HG03460 (cell line): ENCODE data around the gene LDHD.
"Not testable (repeated sequence)": the region's sequence is repeated elsewhere in the genome, so short reads cannot be mapped to it uniquely, and the experiment has no call there.

Experiments used
- ATAC-seq: cut with Tn5 transposase; IDR thresholded peaks from one replicate; pipeline ENCODE4 v1.9.1; 2021; ENCODE audit not compliant: unreplicated experiment

Gene LDHD

DNA sequence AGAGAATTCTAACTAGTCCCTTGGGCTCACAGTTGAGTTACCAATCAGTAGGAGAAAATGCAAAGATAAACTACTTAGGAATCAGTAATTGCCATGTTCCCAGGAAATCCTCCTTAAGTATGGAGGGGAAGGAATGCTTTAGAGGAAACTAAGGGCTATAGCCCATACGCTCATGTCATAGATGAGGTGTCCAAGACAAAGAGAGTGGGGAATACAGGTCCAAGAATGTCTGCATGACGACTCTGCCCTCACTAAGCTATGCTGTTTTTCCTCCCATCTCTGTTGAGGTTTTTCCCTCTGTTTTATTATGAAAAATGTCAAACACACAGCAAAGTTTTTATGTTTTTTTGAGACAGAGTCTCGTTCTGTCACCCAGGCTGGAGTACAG lies 16.0 kb downstream of the LDHD start:
- no peak for ATAC-seq

DNA sequence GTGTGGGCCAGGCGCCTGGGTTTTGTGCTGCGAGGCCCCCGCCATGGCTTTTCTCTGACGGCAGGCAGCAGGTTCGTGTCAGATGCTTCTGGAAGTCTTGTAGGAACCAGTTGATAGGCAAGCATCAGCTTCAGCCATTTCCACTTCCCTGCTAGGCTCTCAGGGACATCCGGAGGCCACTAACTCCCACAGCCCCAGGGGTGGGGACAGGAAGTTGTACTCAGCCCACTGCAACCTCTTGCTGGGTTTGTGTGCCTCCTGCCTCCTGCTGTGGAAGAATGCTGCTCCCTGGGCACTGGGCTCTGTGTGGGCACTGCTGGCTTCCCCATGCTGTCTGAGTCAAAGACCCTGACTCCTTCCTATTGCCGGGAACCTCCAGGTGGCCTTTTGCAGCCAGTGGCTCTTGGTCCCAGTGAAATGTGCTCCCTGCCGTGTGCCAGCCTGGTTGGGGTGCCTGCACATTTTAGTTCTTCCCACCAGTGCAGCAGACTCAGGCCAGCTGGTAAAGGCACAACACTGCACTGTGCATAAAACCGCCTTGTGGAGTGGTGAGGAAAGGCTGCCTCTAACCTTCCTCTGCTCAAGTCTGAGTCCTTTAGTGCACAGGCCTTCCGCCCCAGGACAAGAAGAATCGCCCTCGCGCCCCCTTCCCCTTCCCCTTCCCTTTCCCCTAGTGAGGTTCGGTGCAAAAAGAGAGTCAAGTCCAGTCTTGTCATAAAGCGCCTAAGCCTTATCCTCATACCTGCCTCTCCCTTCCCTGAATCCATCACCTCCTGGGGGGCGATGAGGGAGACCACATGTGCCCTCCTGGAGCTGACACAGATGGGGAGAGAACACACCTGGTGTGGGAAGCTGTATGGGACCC lies 16.6 kb downstream of the LDHD start:
- ATAC-seq, result peak; percentile 72

DNA sequence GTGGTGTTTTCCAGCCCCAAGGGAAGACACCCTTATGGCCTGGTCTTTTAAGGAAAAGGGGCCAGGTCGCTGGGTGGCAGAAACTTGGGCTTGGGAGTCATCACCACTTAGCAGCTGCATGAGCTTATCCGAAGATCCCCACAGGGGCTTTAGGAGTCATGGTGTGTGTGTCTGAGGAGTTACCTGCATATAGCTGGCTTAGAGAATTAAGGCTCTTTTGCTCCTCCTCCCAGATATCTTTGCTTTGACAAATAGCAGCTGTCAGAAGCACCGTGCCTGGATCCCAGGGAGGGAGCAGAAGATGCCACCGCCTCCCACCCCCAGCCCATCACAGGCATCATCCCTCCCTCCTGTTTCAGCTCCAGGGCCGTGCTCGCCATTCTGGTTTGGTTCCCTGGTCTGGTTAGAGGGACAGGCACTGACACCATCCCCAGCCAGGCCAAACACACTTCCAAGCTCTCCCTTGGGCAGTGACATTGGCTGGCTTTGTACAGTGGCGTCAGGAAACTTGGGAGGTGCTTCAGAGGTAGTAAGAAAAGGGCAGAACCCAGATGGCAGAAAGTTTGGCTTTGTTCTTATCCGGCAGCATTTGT lies 17.4 kb downstream of the LDHD start:
- no peak for ATAC-seq

DNA sequence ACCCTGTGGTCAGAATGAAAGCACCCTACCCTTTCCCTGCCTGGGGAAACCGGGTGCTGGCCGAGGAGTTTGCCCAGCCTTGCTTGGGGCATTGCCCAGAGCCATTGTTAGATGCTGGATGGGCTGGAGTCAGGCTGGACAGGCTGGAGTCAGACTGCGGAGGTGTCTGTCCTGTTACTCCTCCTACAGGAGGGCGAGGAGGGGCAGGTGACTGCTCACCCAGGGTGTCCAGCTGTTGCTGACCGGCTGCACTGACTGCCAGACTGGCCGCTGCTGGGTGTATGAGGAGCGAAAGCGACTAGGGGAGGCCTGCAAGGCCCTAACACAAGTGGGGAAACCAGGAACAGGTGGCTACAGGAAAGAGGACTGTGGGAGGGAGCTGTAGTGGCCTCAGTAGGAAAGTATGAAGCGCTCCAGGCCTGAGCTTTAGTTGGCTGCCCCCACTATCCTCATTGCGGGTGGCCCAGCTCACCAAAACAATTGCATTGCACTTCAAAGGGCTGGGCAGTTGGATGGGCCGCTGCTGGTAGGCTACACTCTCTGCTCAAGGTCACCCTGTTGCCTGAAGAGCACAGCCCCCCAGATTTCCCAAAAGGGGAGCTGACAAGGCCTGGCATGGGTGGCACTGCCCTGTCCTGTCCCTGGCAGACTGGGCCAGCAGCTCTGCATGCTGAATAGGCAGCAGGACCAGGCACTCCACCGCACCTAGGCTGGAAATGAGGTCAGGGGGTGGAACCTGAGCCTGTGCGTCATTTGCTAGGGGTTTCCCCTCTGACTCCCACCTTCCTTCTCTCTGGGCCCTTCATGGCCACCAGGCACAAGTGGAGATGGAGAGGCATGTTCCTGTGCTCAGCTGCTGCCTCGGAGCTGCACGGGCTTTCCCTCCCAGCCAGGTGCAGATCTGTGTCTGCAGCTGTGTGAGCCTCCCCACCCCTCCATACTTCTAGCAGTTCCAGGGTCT lies 18.4 kb downstream of the LDHD start:
- ATAC-seq, result peak; percentile 49

DNA sequence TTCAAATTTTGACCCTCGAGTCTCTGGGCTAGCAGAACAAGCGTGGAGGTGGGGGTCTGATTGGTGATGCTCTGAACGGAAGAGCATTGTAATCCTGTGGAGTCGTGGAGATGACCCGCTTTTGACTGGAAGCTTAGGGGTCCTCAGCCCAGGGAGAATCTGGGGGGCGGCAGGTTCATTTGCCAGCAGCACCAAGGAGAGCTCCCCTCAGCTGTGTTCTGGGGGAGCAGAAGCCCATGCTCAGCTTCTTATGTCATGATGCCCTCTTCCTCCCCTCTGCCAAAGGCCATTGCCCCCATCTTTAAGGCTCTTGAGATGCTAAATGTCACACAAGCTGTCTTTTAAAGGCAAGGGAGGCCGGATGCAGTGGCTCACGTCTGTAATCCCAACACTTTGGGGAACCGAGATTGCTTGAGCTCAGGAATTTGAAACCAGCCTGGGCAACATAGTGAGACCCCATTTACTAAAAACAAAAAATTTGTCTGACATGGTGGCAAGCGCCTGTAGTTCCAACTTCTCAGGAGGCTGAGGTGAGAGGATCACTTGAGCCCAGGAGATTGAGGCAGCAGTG lies 19.3 kb downstream of the LDHD start:
- ATAC-seq, result no peak

DNA sequence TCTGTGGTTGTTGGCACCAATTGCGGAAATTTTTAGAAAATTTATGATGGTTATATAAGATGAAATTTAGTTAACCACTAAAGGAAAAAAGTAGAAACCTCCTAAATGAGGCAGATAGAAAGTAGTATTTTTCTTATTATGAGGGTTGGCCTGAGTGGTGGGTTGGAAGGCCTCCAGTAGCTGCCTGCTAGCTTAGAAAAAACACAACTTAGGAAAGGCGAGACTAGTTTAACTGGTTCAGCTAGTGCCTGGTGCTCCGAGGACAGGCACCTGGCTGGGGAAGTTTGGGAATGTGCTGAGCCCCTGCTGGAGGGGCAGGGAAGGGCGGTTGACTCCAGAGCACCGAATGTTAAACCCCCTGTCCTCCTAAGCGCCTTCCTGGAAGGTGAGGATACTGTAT lies 19.9 kb downstream of the LDHD start:
- no peak for ATAC-seq

DNA sequence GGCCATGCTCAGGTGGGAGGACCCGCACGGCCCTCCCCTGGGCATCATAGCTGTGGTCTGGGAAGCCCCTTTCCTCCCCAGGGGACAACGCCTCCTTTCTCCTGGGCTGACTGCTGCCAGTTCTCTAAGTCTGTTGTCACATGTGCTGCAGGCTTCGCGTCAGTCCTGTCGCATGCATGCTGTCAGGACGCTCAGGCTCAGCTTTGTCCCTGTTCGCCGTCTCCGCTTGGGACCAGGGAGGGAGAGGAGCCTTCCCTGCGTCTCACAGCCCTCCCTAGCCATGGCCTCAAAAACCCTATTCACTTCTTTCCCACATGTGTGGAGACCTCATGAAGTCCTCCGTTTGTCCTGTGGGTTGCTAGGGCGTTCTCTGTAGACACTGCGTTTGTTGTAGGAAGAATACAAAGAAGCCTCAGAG lies 21.4 kb downstream of the LDHD start:
- no peak for ATAC-seq

DNA sequence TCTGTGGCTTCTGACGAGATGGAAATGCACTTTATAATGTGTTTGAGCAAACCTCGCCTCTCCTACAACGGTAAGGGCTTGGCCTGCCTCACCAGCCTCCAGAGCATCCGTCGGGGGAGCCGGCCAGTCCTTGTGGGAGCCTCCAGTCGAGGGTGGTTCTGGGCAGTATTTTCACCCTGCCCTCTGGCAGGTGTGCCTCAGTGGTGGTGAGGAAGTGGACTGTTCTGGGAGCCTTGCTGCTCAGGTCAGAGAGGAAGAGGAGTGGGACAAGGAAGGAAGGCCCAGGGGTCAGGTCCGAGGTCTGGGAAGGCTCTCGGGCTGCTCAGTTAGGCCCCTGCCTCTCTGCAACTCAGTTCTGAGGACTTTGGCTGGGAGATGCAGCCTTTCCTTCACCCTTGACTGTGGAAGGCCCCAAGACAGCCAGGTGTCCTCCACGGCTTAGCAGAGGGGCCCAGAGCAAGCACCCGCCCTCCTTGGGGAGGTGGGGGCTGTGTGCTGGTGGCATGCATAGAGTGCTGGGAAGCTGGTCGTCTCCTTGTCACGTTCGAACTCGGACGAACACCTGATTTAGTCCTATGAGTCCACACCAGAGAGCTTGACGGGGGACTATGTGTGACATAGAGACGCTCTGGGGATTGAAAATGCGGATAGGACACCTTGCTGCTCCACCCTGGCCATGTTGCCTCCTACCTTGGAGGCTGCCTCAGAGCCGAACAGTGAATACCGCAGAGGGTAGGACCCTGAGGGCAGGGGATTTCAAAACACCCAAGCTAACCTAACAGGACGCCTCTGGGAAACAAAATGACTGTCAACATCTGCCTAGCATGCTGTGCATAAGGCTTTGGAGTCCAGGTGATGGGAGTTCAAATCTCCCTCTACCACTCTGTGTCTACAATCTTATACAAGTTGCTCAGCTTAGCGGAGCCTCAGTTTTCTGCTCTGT lies 22.7 kb downstream of the LDHD start:
- no peak for ATAC-seq

DNA sequence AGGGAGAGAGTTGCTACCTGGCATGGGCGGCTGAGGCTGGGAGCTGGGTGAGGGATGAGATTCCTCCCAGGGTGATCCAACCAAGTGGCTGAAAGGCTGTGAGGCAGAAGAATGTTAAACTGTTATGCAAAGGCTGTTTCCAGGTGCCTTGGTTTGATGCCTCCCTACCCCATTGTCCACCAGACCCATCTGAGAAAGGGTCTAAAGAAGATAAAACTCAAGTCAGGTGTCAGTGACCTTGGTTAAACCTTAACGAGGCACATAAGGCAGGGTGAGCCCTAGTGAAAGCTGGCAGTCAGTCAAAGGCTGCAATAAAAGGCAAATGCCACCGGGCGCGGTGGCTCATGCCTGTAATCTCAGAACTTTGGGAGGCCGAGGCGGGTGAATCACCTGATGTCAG lies 23.8 kb downstream of the LDHD start:
- no peak for ATAC-seq

DNA sequence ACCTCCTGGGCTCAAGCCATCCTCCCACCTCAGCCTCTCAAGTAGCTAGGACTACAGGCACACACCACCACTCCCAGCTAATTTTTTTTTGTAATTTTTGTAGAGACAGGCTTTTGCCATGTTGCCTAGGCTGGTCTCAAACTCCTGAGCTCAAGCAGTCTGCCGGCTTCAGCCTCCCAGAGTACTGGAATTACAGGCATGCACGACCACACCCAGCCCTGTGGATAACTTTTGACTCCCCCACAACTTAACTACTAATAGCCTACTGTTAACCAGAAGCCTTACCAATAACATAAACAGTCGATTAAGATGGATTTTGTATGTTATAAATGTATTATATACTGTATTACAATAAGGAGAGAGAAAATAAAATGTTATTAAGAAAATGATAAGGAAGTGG lies 25.0 kb downstream of the LDHD start:
- ATAC-seq, result not testable (repeated sequence)

DNA sequence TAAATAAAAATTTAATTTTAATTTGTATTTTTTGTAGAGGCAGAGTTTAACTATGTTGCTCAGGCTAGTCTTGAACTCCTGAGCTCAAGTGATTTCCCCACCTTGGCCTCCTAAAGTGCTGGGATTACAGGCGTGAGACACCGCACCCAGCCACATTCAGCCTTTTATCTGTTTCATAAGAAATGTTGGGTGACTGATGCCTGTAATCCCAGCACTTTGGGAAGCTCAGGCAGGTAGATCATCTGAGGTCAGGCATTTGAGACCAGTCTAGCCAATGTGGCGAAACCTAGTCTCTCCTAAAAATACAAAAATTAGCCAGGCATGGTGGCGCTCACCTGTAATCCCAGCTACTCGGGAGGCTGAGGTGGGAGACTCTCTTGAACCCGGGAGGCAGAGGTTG lies 25.7 kb downstream of the LDHD start:
- ATAC-seq, result not testable (repeated sequence)

DNA sequence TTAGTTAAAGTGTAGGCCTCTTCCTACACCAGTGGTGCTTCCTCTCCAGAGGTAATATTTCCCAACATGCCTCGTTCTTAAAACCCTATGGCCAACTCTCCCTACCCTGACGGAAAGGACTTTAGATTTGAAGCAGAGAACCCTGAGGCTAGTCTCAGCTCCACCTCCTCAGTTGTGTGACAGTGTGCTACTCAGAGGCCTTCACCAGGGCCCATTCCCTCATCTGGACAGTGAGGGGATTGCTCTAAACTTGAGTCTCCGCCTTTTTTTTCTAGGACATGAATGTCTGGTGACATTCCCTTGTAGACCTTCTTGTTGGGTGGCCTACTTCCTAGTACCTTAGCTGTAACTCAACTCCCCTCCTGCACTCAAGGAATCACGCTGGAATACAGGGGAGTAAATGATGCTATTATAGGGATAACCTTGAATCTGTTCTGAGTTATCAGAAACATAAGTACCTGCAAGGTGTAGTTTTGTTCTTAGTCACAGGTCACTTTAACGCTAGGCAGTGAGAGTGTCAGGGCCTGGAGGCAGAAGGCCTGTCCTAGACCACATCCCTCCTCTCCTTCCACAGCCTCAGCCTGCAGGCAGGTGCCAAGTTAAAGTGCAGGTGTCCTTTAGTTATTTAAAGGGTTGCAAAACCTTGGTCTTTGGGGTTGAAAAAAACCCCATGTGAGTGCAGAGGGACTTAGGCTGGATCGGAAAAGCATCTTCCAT lies 26.9 kb downstream of the LDHD start:
- no peak for ATAC-seq

DNA sequence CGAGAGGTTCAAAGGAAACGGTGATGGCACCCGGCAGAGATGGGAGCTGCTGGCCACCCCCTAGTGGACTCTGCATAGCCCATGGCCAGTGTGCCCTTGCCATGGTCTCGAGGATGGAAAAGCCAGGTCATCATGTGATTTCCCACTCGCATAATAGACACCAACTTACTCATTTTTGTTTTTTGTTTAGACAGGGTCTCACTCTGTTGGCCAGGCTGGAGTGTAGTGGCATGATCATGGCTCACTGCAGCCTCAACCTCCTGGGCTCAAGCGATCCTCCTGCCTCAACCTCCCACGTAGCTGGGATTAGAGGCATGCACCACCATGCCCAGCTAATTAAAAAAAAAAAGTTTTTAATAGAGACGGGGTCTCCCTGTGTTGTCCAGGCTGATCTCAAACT lies 27.6 kb downstream of the LDHD start:
- no peak for ATAC-seq

DNA sequence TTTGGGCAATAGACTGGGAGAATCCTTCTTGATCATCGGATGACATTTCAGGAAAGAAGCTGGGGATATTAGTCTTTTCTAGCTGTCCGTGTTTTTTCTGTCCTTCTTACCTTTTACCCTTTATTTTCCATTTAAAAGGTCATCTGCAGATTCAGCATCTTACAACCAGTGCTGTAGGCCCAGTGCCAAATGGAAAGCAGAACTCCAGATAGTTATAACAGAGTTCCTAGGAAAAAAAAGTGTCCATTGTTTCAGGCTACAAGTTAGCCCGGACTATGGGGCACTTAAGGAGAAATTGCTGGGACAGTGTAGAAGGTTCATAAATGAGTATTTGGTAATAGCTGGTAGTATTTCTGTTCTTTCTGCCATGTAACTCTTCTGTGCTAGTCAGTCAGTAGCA lies 28.4 kb downstream of the LDHD start:
- no peak for ATAC-seq

DNA sequence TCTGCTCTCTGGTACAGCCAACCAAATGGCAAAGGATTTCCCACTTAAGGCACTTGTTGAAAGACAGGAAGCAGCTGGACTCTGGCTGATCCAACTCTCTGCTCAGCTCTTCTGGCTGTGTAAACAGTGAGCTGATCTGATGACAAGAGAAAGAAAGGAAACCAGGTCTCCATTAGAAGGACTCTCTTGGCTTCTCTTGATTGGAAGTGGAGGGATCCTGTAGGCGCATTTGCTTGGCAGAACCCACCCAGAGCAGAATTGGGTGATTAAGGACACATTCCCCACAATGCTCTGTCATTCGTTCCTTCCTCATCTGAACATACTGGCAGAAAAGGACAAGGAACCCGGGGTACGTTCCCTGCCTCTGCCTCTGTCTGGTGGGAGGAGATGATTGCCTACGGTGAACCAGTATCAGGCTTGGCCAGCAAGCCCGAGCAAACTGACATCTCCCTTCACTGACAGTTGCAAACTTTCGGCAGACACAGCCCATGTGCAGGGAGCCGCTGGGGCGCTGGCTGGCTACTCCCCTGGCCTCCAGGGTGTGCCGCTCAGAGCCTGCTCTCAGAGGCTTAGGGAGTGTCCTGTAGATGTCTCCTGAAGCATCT lies 29.1 kb downstream of the LDHD start:
- no peak for ATAC-seq

DNA sequence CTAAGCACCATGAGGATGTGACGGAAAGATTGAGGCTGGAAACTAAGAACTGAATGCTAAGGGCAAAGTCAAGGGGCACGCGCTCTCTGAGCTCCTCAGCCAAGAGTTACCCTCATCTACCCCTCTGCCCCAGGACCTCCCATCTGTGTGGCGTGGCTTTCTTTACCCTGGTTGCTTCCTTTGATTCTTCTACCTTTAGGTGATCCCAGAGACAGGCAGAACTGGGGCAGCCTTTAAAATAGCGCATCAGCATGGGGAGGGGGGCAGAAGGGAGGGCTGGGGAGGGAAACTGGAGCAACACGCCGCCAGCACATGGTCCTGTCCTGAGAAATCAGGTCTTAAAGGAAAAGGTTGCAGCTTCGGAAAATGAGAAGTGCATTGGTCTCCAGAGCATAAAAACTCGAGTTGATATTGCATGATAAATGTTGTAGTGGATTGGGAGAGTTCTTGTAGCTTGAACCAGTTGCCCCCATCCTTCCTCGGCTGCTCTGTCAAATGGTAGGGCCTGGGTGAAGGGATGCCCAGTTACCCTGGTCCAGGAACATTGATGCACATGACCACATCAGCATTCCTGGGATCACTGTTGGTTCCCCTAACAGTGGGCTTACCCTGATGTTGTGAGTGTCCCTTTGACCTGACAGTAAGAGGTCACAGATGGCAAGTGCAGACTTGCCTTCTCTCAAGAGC lies 29.7 kb downstream of the LDHD start:
- no peak for ATAC-seq

DNA sequence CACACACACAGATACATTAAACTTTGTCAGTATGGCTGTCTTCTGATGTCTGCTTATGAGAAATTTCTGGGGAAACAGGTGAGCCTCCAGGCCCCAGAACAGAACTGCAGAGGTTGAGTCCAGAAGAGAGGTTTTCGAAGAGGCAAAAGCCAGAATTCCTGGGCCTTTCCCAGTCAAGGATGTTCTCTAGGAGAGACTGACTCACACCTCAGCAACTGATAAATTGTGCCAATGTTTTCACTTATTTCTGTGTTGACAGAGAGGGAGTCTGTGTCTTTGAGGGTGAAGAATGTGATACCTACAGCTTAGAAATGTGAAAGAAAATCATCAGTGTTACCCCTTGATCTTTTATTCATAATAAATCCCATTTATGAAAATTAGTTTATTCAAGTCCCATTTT lies 30.3 kb downstream of the LDHD start:
- ATAC-seq, result no peak

DNA sequence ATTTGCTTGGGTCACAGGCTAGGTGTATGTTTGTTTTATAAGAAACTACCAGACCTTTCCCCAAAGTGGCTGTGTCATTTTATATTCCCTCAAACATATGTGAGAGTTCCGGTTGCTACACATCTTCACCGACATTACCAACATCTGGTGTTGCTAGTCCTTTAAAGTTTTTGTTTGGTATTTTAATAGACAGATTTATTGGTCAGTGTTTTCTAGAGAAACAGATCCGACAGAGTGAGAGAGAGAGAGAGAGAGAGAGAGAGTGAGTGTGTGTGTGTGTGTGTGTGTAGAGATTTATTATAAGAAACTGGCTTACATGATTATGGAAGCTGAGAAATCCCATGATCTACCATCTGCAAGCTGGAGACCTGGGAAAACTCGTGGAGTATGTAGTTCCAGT lies 31.0 kb downstream of the LDHD start:
- no peak for ATAC-seq

DNA sequence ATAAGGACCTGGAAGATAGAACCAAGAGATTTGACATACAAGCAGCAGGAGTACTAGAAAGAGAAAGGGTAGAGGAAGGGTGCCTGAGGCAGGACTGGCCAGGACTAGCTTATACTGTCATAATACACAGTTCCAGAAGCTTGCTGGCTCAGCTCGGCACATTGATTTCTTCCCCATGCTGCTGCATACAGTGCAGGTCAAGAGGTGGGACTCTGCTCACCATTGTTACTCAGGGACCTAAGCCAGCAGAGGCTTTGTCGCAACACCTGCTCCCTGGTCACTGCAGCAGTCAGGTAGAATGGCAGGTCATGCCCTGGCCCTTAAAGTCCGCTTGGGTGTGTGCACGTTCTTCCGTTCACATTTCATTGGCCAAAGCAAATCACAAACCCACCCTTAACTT lies 32.8 kb downstream of the LDHD start:
- no peak for ATAC-seq
